Raji (cell line): ENCODE data around the gene SYT2.

Experiments used
- POLR2A ChIP-seq: IDR thresholded peaks from 2 replicates; pipeline ENCODE4 v1.6.1; 2011; ENCODE audit warnings: low read depth, low read length, control low read depth; ENCODE audit not compliant: insufficient read depth

SYT2 gene

GRCh38 chr1:202551683-202552082 lies 158.6 kb downstream of the SYT2 start:
- no peak for TF ChIP-seq POLR2A

GRCh38 chr1:202547215-202547614 lies 163.0 kb downstream of the SYT2 start:
- no peak for TF ChIP-seq POLR2A
